ENCODE measurements around the gene PRDM16.

Gene PRDM16

GRCh38 chr1:3033040-3033789 is 35.8 kb upstream of the PRDM16 start:
- no peak for DNase-seq

GRCh38 chr1:3033790-3034090 is 35.3 kb upstream of the PRDM16 start:
- DNase-seq: no peak

GRCh38 chr1:3034162-3034561 is 34.8 kb upstream of the PRDM16 start:
- no peak for DNase-seq

- no peak for DNase-seq
Observed at GRCh38 chr1:3034728-3035562, 34.1 kb upstream of the PRDM16 start.

- no peak for DNase-seq
Observed at GRCh38 chr1:3035563-3036446, 33.2 kb upstream of the PRDM16 start.

- no peak for DNase-seq
Observed at GRCh38 chr1:3036447-3037280, 32.3 kb upstream of the PRDM16 start.

- no peak for DNase-seq
Observed at GRCh38 chr1:3037281-3038040, 31.5 kb upstream of the PRDM16 start.

GRCh38 chr1:3038113-3038551 is 30.9 kb upstream of the PRDM16 start:
- DNase-seq: no peak

- no peak for DNase-seq
Observed at GRCh38 chr1:3038571-3039181, 30.3 kb upstream of the PRDM16 start.

GRCh38 chr1:3040004-3040403 is 29.0 kb upstream of the PRDM16 start:
- DNase-seq: no peak

GRCh38 chr1:3042481-3042880 is 26.5 kb upstream of the PRDM16 start:
- DNase-seq: no peak

- no peak for DNase-seq
Observed at GRCh38 chr1:3049164-3049563, 19.8 kb upstream of the PRDM16 start.

GRCh38 chr1:3049905-3050304 is 19.1 kb upstream of the PRDM16 start:
- DNase-seq: no peak

GRCh38 chr1:3050603-3051002 is 18.4 kb upstream of the PRDM16 start:
- no peak for DNase-seq

GRCh38 chr1:3051270-3052268 is 17.4 kb upstream of the PRDM16 start:
- DNase-seq: no peak

GRCh38 chr1:3052501-3052900 is 16.5 kb upstream of the PRDM16 start:
- no peak for DNase-seq

- no peak for DNase-seq
Observed at GRCh38 chr1:3053366-3053980, 15.5 kb upstream of the PRDM16 start.

GRCh38 chr1:3053986-3054385 is 15.0 kb upstream of the PRDM16 start:
- DNase-seq: no peak

GRCh38 chr1:3054474-3054873 is 14.5 kb upstream of the PRDM16 start:
- DNase-seq: no peak

Measured in NCI-H82 (cell line).